Measurements from ENCODE around the gene ALDH5A1.

ALDH5A1 gene

DNA sequence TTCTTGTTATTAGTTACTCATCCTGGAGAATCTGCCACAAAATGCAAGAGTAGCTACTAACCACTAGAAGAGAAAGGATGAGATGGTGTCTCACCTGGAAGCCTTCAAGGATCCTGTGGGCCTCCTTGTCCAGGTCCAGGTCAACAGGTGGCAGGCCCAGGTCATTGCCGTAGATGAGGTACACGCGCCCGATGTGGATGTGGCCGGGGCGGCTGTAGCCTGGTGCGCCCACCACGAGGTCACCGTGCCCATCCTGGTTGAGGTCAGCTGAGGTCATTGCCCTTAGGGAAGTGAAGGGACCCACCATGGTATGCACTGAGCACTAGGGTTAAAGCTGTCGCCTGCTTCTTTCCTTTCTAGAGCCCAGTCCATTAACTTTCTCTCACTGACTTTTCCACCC is 40.8 kb upstream of the ALDH5A1 start:
- no peaks in the 10 kb centered on the region for H3K4me1 ChIP-seq (ENCODE audit: insufficient read depth, insufficient read length)
- H3K9ac ChIP-seq (ENCODE audit: insufficient read length, low read depth) = no peak overlapping the region
- H3K9me3 ChIP-seq (ENCODE audit: insufficient read depth, low read length) = no peaks in the 10 kb centered on the region
- TF ChIP-seq ZNF274 (IDR thresholded peaks at IDR 0.05; ENCODE audit: low read depth, low read length) = no peak
- TF ChIP-seq YY1 (IDR thresholded peaks at IDR 0.05; ENCODE audit: insufficient read depth, insufficient read length) = no peak
- no peak for TF ChIP-seq SUZ12 (IDR thresholded peaks at IDR 0.05; ENCODE audit: extremely low read depth, insufficient read depth, insufficient read length)
- no peaks in the 10 kb centered on the region for H3K27me3 ChIP-seq (ENCODE audit: insufficient read depth, insufficient read length)
- no peak for DNase-seq (ENCODE audit: low read depth, low spot score)
- no peaks in the 10 kb centered on the region for H3K36me3 ChIP-seq (ENCODE audit: insufficient read depth, insufficient read length, low read length)
- no peak overlapping the region for H3K4me3 ChIP-seq (ENCODE audit: insufficient read length, low read depth)

DNA sequence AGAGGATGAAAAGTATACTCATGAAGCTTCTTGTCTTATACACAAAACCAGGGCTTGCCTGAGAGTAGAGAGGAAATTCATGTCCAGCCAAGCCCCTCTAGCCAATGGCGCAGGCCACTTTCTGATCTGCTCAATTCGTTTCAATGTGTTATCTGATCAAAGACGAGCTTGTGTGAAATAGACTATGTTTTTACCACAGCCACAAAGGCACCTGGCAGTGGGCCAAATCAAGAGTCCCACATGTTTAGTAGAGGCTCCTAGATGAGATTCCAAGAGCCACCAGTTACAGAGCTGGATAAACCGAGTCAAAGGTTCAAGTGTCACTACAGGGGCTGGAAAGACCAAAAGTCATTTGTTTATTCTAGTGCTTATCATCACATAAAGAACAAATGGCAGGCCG is 40.3 kb upstream of the ALDH5A1 start:
- no peaks in the 10 kb centered on the region for H3K27me3 ChIP-seq (ENCODE audit: insufficient read depth, insufficient read length)
- H3K9me3 ChIP-seq (ENCODE audit: insufficient read depth, low read length) = no peaks in the 10 kb centered on the region
- TF ChIP-seq ZNF274 (IDR thresholded peaks at IDR 0.05; ENCODE audit: low read depth, low read length) = no peak
- TF ChIP-seq YY1 (IDR thresholded peaks at IDR 0.05; ENCODE audit: insufficient read depth, insufficient read length) = no peak
- TF ChIP-seq SUZ12 (IDR thresholded peaks at IDR 0.05; ENCODE audit: extremely low read depth, insufficient read depth, insufficient read length) = no peak
- no peak overlapping the region for H3K4me3 ChIP-seq (ENCODE audit: insufficient read length, low read depth)
- no peaks in the 10 kb centered on the region for H3K4me1 ChIP-seq (ENCODE audit: insufficient read depth, insufficient read length)
- DNase-seq (ENCODE audit: low read depth, low spot score) = no peak
- no peak overlapping the region for H3K9ac ChIP-seq (ENCODE audit: insufficient read length, low read depth)
- H3K36me3 ChIP-seq (ENCODE audit: insufficient read depth, insufficient read length, low read length) = no peaks in the 10 kb centered on the region

- H3K36me3 ChIP-seq (ENCODE audit: insufficient read depth, insufficient read length, low read length) = no peaks in the 10 kb centered on the region
- peak; percentile 2 for DNase-seq (ENCODE audit: low read depth, low spot score)
- no peaks in the 10 kb centered on the region for H3K27me3 ChIP-seq (ENCODE audit: insufficient read depth, insufficient read length)
- H3K9ac ChIP-seq (ENCODE audit: insufficient read length, low read depth) = no peak overlapping the region
- H3K9me3 ChIP-seq (ENCODE audit: insufficient read depth, low read length) = no peaks in the 10 kb centered on the region
- H3K4me1 ChIP-seq (ENCODE audit: insufficient read depth, insufficient read length) = no peaks in the 10 kb centered on the region
- TF ChIP-seq ZNF274 (IDR thresholded peaks at IDR 0.05; ENCODE audit: low read depth, low read length) = no peak
- TF ChIP-seq SUZ12 (IDR thresholded peaks at IDR 0.05; ENCODE audit: extremely low read depth, insufficient read depth, insufficient read length) = no peak
- TF ChIP-seq YY1 (IDR thresholded peaks at IDR 0.05; ENCODE audit: insufficient read depth, insufficient read length) = no peak
- H3K4me3 ChIP-seq (ENCODE audit: insufficient read length, low read depth) = no peak overlapping the region
Measured at GRCh38 chr6:24455061-24455460, 39.7 kb upstream of the ALDH5A1 start.

DNA sequence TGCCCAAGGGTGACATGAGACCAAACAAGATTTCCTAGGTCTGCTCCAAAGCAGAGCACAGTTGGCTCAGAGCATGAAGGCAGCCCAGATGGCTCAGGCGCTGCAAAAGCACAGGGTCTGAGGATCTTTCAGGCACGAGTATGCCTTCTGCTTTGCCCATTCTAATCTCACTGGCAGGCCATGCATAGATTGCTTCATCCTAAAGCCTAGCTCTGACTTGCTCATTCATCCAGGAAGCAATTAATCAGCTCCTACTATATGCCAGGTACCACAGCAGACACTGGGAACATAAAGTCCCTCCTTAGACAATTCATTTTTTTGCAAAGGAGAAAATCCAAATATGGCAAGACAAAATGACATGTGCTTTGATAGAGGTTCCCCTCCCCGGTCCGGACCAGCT is 36.6 kb upstream of the ALDH5A1 start:
- Histone ChIP-seq H3K27me3 (ENCODE audit: insufficient read depth, insufficient read length) (no peaks in the 10 kb centered on the region), H3K36me3 (ENCODE audit: insufficient read depth, insufficient read length, low read length) (no peaks in the 10 kb centered on the region)

DNA sequence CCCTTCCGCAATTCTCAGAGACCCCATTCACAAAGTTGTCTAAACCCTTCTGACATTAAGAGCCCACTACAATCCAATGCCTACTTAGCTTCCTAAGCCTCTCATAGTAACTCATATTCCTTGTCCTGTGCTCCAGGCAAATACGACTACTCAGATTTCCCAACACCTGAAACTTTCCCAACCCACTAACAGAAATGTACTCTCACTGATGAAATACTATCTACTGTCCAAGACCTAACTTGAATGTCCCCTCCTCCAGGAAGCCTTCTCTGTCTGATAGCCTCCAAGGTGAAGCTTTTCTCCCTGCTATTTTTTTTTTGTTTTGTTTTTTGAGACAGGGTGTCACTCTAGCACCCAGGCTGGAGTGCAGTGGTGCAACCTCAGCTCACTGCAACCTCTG is 35.8 kb upstream of the ALDH5A1 start:
- no peaks in the 10 kb centered on the region for H3K36me3 ChIP-seq (ENCODE audit: insufficient read depth, insufficient read length, low read length)
- DNase-seq (ENCODE audit: low read depth, low spot score) = no peak
- H3K27me3 ChIP-seq (ENCODE audit: insufficient read depth, insufficient read length) = no peaks in the 10 kb centered on the region
- no peak overlapping the region for H3K9ac ChIP-seq (ENCODE audit: insufficient read length, low read depth)
- TF ChIP-seq ZNF274 (IDR thresholded peaks at IDR 0.05; ENCODE audit: low read depth, low read length) (no peak), YY1 (IDR thresholded peaks at IDR 0.05; ENCODE audit: insufficient read depth, insufficient read length) (no peak), SUZ12 (IDR thresholded peaks at IDR 0.05; ENCODE audit: extremely low read depth, insufficient read depth, insufficient read length) (no peak)
- H3K9me3 ChIP-seq (ENCODE audit: insufficient read depth, low read length) = no peaks in the 10 kb centered on the region
- H3K4me1 ChIP-seq (ENCODE audit: insufficient read depth, insufficient read length) = no peaks in the 10 kb centered on the region
- no peak overlapping the region for H3K4me3 ChIP-seq (ENCODE audit: insufficient read length, low read depth)

More for the DNA sequence above, 36.6 kb upstream of the ALDH5A1 start:
- Histone ChIP-seq H3K9me3 (ENCODE audit: insufficient read depth, low read length) (no peaks in the 10 kb centered on the region), H3K4me3 (ENCODE audit: insufficient read length, low read depth) (no peak overlapping the region), H3K4me1 (ENCODE audit: insufficient read depth, insufficient read length) (no peaks in the 10 kb centered on the region), H3K9ac (ENCODE audit: insufficient read length, low read depth) (no peak overlapping the region)
- no peak for TF ChIP-seq SUZ12 (IDR thresholded peaks at IDR 0.05; ENCODE audit: extremely low read depth, insufficient read depth, insufficient read length)
- no peak for TF ChIP-seq YY1 (IDR thresholded peaks at IDR 0.05; ENCODE audit: insufficient read depth, insufficient read length)
- TF ChIP-seq ZNF274 (IDR thresholded peaks at IDR 0.05; ENCODE audit: low read depth, low read length) = no peak
- DNase-seq (ENCODE audit: low read depth, low spot score) = no peak

DNA sequence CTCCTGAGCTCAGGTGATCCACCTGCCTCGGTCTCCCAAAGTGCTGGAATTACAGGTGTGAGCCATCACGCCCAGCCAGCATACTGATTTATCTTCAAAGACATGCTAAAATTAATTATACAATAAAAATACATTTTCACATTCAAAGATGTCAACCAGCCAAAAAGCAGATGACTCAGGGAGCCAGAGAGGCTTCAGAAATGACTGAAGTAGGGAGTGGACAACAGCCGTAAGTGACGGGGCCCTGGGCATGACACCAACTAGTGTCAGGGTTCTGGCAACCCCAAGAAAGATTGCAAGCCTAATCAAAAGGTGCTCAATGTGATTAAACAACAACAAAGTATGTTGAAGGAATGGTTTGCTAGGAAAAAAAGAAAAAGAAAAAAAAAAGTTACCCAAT is 33.8 kb upstream of the ALDH5A1 start:
- no peak overlapping the region for H3K4me3 ChIP-seq (ENCODE audit: insufficient read length, low read depth)
- no peaks in the 10 kb centered on the region for H3K36me3 ChIP-seq (ENCODE audit: insufficient read depth, insufficient read length, low read length)
- H3K9me3 ChIP-seq (ENCODE audit: insufficient read depth, low read length) = no peaks in the 10 kb centered on the region
- H3K9ac ChIP-seq (ENCODE audit: insufficient read length, low read depth) = no peak overlapping the region
- H3K27me3 ChIP-seq (ENCODE audit: insufficient read depth, insufficient read length) = no peaks in the 10 kb centered on the region
- TF ChIP-seq ZNF274 (IDR thresholded peaks at IDR 0.05; ENCODE audit: low read depth, low read length) = no peak
- no peak for TF ChIP-seq YY1 (IDR thresholded peaks at IDR 0.05; ENCODE audit: insufficient read depth, insufficient read length)
- no peak for TF ChIP-seq SUZ12 (IDR thresholded peaks at IDR 0.05; ENCODE audit: extremely low read depth, insufficient read depth, insufficient read length)
- DNase-seq (ENCODE audit: low read depth, low spot score) = no peak
- no peaks in the 10 kb centered on the region for H3K4me1 ChIP-seq (ENCODE audit: insufficient read depth, insufficient read length)

GRCh38 chr6:24464253-24465038 is 30.3 kb upstream of the ALDH5A1 start:
- no peak for DNase-seq (ENCODE audit: low read depth, low spot score)
- Histone ChIP-seq H3K27me3 (ENCODE audit: insufficient read depth, insufficient read length) (no peaks in the 10 kb centered on the region), H3K36me3 (ENCODE audit: insufficient read depth, insufficient read length, low read length) (no peaks in the 10 kb centered on the region), H3K4me3 (ENCODE audit: insufficient read length, low read depth) (no peak overlapping the region), H3K9me3 (ENCODE audit: insufficient read depth, low read length) (no peaks in the 10 kb centered on the region), H3K4me1 (ENCODE audit: insufficient read depth, insufficient read length) (no peaks in the 10 kb centered on the region), H3K9ac (ENCODE audit: insufficient read length, low read depth) (no peak overlapping the region)
- no peak for TF ChIP-seq YY1 (IDR thresholded peaks at IDR 0.05; ENCODE audit: insufficient read depth, insufficient read length)
- no peak for TF ChIP-seq ZNF274 (IDR thresholded peaks at IDR 0.05; ENCODE audit: low read depth, low read length)
- no peak for TF ChIP-seq SUZ12 (IDR thresholded peaks at IDR 0.05; ENCODE audit: extremely low read depth, insufficient read depth, insufficient read length)

All from NT2/D1 (cell line).